Measurements from ENCODE around the gene GGT6. TPM values are rescaled to one million over a fixed set of nuclear protein-coding genes. Genes with fewer than 3 reads are reported as not detected.

The GGT6 gene
- total RNA-seq, 4 donors from 2014 or later, result 0.21 to 4.4 (median 0.29) TPM; not detected in 1

DNA sequence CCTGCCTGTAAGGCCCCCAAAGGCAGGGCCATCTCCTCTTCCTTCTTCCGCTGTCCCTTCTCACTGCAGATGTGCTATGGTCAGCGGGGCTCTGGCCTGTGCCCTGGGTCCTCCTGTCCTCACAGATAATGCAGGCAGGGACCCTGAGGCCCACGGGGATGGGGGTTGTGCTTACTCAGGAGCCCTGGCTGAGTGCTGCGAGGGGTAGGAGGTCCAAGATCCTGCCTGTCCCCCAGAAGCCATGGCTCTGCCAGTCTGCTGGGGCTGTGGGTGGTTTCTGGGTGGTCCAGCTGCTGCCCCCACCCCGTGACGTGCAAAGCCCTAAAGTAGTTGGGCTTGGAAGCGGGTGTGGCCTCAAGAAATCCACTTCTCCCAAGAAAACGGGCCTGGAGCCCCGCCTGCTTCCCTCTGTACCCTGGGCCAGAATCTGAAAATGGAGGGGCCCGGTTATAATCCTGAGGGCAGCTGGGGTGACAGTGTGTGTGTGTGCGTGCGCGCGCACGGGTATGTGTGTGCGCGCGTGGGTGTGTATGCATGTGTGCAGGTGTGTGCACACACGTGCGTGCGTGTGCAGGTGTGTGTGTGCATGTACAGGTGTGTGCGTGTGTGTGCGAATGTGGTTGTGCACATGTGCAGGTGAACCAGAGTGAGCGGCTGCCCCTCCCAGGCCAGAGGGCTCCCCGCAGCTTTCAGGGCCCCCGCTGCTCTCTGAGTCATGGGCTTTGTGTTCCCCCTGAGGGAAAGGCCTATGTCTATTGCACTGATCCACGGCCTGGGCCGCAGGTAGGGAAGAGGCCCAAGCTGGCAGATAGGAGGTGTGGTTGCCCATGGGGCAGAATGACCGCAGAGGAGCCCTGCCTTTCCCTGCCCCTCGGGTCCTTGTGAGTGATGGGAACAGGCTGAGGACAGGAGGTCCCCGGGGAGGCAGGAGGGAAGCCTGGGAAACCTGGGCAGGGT is 47.9 kb downstream of the GGT6 start:
- no peak for DNase-seq
- Histone ChIP-seq H3K27ac (no peak overlapping the region), H3K27me3 (no peaks in the 10 kb centered on the region), H3K4me1 (no peaks in the 10 kb centered on the region), H3K36me3 (no peaks in the 10 kb centered on the region), H3K9me3 (no peaks in the 10 kb centered on the region), H3K4me3 (no peak overlapping the region)
- intact Hi-C loops (cut with DNase I; ENCODE audit: low total_unique reads), result no loop called here
- TF ChIP-seq, protein P1, sequence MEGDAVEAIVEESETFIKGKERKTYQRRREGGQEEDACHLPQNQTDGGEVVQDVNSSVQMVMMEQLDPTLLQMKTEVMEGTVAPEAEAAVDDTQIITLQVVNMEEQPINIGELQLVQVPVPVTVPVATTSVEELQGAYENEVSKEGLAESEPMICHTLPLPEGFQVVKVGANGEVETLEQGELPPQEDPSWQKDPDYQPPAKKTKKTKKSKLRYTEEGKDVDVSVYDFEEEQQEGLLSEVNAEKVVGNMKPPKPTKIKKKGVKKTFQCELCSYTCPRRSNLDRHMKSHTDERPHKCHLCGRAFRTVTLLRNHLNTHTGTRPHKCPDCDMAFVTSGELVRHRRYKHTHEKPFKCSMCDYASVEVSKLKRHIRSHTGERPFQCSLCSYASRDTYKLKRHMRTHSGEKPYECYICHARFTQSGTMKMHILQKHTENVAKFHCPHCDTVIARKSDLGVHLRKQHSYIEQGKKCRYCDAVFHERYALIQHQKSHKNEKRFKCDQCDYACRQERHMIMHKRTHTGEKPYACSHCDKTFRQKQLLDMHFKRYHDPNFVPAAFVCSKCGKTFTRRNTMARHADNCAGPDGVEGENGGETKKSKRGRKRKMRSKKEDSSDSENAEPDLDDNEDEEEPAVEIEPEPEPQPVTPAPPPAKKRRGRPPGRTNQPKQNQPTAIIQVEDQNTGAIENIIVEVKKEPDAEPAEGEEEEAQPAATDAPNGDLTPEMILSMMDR (IDR thresholded peaks at IDR 0.05), result no peak
- no peak for TF ChIP-seq POLR2A (IDR thresholded peaks at IDR 0.05)

DNA sequence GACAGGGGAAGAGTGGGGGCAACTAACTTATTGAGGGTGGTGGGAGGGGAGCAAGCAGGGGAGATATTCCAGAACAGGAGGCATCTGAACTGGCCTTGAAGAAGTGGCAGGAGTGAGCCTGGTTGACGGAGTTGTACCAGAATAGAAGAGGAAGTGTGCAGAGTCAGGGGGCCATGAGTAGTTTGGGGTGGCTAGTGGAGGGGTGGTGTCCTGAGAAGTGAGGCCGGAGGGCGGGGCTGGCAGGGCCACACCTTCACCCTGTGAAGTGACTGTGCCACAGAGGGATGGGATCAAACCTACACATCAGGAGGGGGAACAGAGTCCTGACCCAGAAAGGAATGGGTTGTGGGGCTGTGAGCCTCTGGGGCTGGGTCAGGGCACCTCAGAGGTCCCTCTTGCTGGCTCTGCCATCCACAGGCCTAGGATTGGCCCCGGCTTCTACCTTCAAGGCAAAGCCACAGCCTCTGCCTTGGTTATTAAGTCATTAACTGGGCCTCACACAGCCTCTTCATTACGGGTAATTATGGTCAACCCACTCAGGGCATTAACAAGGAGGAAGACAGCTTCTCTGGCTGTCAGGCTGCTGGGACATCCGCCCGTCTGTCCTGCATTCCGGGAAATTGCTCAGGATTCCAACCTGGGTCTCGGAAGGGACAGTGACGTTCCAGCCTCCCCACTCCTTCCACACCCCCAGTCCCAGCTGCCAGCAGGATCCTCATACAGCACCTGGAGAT is 49.0 kb downstream of the GGT6 start:
- H3K27me3 ChIP-seq, result no peaks in the 10 kb centered on the region
- H3K4me1 ChIP-seq, result no peaks in the 10 kb centered on the region
- no peak for DNase-seq
- intact Hi-C loops (cut with DNase I; ENCODE audit: low total_unique reads), result no loop called here
- no peak overlapping the region for H3K27ac ChIP-seq
- no peak overlapping the region for H3K4me3 ChIP-seq
- no peak for TF ChIP-seq POLR2A (IDR thresholded peaks at IDR 0.05)
- TF ChIP-seq, protein P1 (IDR thresholded peaks at IDR 0.05), result no peak
- no peaks in the 10 kb centered on the region for H3K36me3 ChIP-seq
- H3K9me3 ChIP-seq, result no peaks in the 10 kb centered on the region

DNA sequence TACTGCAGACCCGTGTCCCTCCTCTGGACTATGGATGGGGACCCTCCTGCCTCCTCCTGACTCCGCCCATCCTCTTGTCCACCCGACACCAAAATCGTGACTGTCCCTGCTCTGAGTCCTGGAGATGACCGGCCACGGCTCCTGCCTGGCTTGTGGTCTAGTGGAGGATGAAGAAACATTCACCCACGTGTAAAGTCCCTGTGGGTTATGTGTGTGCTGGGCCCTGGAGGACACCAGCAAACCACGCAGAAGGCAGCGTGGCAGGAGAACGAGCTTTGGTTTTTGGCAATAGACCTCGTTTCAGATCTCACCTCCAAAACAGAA is 49.8 kb downstream of the GGT6 start:
- intact Hi-C loops (cut with DNase I; ENCODE audit: low total_unique reads), result no loop called here
- Histone ChIP-seq H3K9me3 (no peaks in the 10 kb centered on the region), H3K4me1 (no peaks in the 10 kb centered on the region), H3K27ac (peak overlapping the region in 1 of 2 donors; percentile 40), H3K27me3 (no peaks in the 10 kb centered on the region), H3K36me3 (no peaks in the 10 kb centered on the region), H3K4me3 (no peak overlapping the region)
- TF ChIP-seq, protein P1 (IDR thresholded peaks at IDR 0.05), result no peak
- no peak for TF ChIP-seq POLR2A (IDR thresholded peaks at IDR 0.05)
- DNase-seq, result no peak

DNA sequence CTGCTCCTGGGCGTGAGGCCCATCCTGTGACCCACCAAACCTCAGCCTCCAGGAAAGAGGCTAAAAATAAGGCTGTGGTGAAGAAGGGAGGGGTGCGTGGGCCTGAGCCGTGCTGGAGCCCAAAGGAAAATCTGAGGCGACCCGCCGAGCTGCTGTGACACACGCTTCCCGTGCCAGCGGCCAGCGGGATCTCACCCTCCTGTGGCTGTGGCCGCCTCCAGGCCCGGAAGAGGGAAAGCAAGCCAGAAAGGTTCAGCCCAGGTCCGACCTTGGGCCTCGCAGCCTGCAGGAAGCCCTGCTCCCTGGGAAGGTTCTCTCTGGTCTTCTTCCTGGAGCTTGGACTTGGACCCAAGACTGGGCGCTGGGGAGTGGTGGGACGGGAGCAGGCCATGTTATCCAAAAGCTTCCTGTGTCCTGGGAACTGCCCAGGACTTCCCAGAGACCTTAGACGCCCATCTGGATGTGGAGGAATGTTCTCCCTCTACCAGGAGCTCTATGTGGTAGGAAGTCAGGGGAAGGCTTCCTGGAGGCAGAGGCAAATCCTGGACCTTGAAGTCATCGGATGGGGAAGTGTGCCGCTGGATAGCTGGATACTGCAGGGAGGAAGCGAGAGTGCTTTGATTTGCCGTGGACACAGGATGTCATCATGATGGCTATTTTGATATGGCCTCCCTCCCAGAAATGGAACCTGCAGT is 50.3 kb downstream of the GGT6 start:
- no peaks in the 10 kb centered on the region for H3K4me1 ChIP-seq
- no peak for DNase-seq
- no peaks in the 10 kb centered on the region for H3K9me3 ChIP-seq
- no peak overlapping the region for H3K4me3 ChIP-seq
- peak overlapping the region; percentile 35 to 57 for H3K27ac ChIP-seq
- intact Hi-C loops (cut with DNase I; ENCODE audit: low total_unique reads), result no loop called here
- H3K36me3 ChIP-seq, result no peaks in the 10 kb centered on the region
- no peaks in the 10 kb centered on the region for H3K27me3 ChIP-seq
- TF ChIP-seq POLR2A (IDR thresholded peaks at IDR 0.05), result no peak
- TF ChIP-seq, protein P1 (IDR thresholded peaks at IDR 0.05), result no peak
